Stomach (tissue), 4 donors: ENCODE measurements around the gene CAMK2N2.

Source experiments
- CTCF ChIP-seq, 7 experiments: fragments of 450-650 bp in 4 of 7; fragments of 200-600 bp in 3 of 7; sonication (generic) in 3 of 7; IDR thresholded peaks; one replicate each; pipeline ENCODE4 v1.5.1; 2016 to 2019; ENCODE audit warnings: antibody characterized with exemption in 7 of 7, control low read depth in 2 of 7, mild to moderate bottlenecking in 1 of 7
- POLR2AphosphoS5 ChIP-seq, 3 donors: sonication (generic); formaldehyde crosslinking; IDR thresholded peaks; one replicate each; pipeline ENCODE4 v1.6.1; 2016; ENCODE audit warnings: antibody characterized with exemption in 3 of 3

DNA sequence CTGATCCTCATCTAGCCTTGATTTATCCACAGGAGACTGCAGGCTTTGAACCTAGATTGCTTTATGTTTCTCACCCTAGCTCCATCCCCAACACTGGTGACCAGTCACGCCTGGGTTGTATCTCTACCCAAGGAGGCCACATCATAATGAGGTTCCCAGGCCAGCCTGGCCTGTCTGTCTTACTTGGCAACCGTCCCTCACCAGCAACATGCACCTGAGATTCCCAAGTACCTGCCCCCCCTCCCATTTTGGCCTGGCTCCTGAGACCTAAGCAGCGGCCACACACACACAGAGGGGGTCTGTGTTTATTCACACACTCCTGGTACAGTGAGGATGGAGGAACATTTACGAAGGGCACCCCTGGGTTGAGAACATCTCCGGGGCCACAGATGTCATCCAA lies 2.4 kb downstream of the CAMK2N2 start:
- TF ChIP-seq POLR2AphosphoS5 (IDR thresholded peaks at IDR 0.05) (no peak), CTCF (IDR thresholded peaks at IDR 0.05) (no peak)
